ENCODE results near the gene AMFR. TPM values are rescaled to one million over a fixed set of nuclear protein-coding genes. Genes with fewer than 3 reads are reported as not detected.

The AMFR gene
- total and polyA plus RNA-seq, 2 of the 8 experiments (the other 6 are each of a cell fraction or from before 2014, with no cell fraction given) = 18.6 to 21.7 TPM

GRCh38 chr16:56368545-56368944 is 56.8 kb downstream of the AMFR start (continued):
- TF ChIP-seq CHD7 (IDR thresholded peaks at IDR 0.05; ENCODE audit: insufficient replicate concordance, low read length) (no peak), BACH1 (IDR thresholded peaks at IDR 0.05; ENCODE audit: low read length) (no peak), TBP (IDR thresholded peaks at IDR 0.05; ENCODE audit: low read depth, low read length) (no peak)
